Measurements from ENCODE around the gene PER2.

DNA sequence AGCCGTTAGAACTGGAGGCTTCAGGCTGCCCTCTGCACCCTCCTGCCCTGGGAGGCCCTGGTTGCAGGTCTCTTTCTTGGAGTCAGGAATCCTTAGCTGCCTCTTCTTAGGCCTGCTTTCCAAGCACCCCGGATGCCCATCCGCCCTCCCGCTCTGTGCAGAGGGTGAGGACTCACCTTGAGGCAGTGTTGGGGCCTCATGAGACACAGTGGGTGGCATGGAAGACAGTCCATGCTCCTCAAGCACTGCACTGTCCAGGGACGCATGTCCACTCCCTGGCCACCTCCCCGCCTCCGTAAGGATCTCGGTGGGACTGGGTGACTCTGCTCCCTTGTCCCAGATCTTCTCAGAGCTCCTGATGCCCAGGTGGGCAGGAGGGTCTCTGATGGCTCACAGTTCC, 26.2 kb upstream of the PER2 start:
- TF ChIP-seq, protein P1, sequence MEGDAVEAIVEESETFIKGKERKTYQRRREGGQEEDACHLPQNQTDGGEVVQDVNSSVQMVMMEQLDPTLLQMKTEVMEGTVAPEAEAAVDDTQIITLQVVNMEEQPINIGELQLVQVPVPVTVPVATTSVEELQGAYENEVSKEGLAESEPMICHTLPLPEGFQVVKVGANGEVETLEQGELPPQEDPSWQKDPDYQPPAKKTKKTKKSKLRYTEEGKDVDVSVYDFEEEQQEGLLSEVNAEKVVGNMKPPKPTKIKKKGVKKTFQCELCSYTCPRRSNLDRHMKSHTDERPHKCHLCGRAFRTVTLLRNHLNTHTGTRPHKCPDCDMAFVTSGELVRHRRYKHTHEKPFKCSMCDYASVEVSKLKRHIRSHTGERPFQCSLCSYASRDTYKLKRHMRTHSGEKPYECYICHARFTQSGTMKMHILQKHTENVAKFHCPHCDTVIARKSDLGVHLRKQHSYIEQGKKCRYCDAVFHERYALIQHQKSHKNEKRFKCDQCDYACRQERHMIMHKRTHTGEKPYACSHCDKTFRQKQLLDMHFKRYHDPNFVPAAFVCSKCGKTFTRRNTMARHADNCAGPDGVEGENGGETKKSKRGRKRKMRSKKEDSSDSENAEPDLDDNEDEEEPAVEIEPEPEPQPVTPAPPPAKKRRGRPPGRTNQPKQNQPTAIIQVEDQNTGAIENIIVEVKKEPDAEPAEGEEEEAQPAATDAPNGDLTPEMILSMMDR (IDR thresholded peaks at IDR 0.05), result no peak
- no peak for TF ChIP-seq POLR2A (IDR thresholded peaks at IDR 0.05)
